Adrenal gland (tissue), 12 donors: ENCODE data around the gene BSPRY. TPM values are rescaled to one million over a fixed set of nuclear protein-coding genes. Genes with fewer than 3 reads are reported as not detected.

Source experiments
- DNase-seq, 7 donors: peaks; one replicate each; pipeline ENCODE4 v3.0.0-alpha.2; 2019 to 2020
- H3K27ac ChIP-seq, 5 donors: fragments of 200-600 bp; sonication (generic) in 4 of 5; 1 replicate in 3 of 5; 2 replicates in 2 of 5; pipeline versions ENCODE4 v1.5.1 to v1.8.0; 2016 to 2020; ENCODE audit warnings: mild to moderate bottlenecking in 1 of 5
- H3K27me3 ChIP-seq: fragments of 200-600 bp; 2 replicates; pipeline ENCODE4 v1.8.0; 2021
- H3K36me3 ChIP-seq, 2 donors: fragments of 200-600 bp; replicated peaks in 1 of 2; 1 replicate in 1 of 2; 2 replicates in 1 of 2; pipeline versions ENCODE4 v1.5.1 to v1.8.0; 2018 to 2022
- H3K4me1 ChIP-seq, 2 donors: fragments of 200-600 bp; replicated peaks in 1 of 2; 1 replicate in 1 of 2; 2 replicates in 1 of 2; pipeline versions ENCODE4 v1.5.1 to v1.8.0; 2018 to 2021
- H3K4me3 ChIP-seq, 4 donors: fragments of 200-600 bp; sonication (generic) in 3 of 4; one replicate each; pipeline ENCODE4 v1.5.1; 2016 to 2018
- H3K9me3 ChIP-seq, 3 donors: fragments of 200-600 bp; sonication (generic) in 1 of 3; replicated peaks in 1 of 3; 1 replicate in 2 of 3; 2 replicates in 1 of 3; pipeline versions ENCODE4 v1.5.1 to v1.8.0; 2016 to 2021
- POLR2A ChIP-seq, 2 donors: fragments of 450-650 bp; IDR thresholded peaks; one replicate each; pipeline ENCODE4 v1.6.1; 2017; ENCODE audit warnings: antibody characterized with exemption in 2 of 2, mild to moderate bottlenecking in 2 of 2, moderate library complexity in 1 of 2
- WGBS, 4 donors: extraction: QIAGEN DNeasy Blood & Tissue Kit in 2 of 4; methylation state at CpG; one replicate each; pipeline versions ENCODE4 v1.1.5 to v1.1.7; 2013 to 2017; 5-methylcytosine and 5-hydroxymethylcytosine counted together
- intact Hi-C, 2 donors: fragments of 100-400 bp; cut with DNase I; formaldehyde crosslinking; loops; one replicate each; pipeline versions ENCODE4 v1.14.1 to v1.15.0; 2022 to 2023
- polyA plus RNA-seq, 3 donors: library from polyadenylated mRNA; stranded (reverse); fragments of 200-250 nt in 2 of 3; fragments of 350-450 nt in 1 of 3; fragmentation: Illumina TruSeq in 1 of 3; extraction: RNeasy Lipid Tissue Mini Kit (QIAGEN cat#74804) in 1 of 3; gene quantifications; one replicate each; pipeline ENCODE4 v1.2.3, GENCODE V29; 2013 to 2014
- total RNA-seq, 9 donors: library from RNA; depleted of rRNA in 4 of 9; stranded (reverse); fragments of >200 nt in 4 of 9; fragments of 120-200 nt in 1 of 9; fragmentation: NEBNext Ultra II Directional in 1 of 9; extraction: Animal tissue kit (Norgen Biotek cat#: 25700) in 1 of 9; gene quantifications; one replicate each; pipeline versions ENCODE4 v1.1.0 to v1.2.4, GENCODE V29; 2013 to 2023
- TF ChIP-seq, protein P1 (sequence below), 6 experiments: fragments of 450-650 bp in 4 of 6; fragments of 200-600 bp in 2 of 6; sonication (generic) in 1 of 6; IDR thresholded peaks; 1 replicate in 5 of 6; 2 replicates in 1 of 6; pipeline versions ENCODE4 v1.5.1 to v1.8.0; 2016 to 2021; ENCODE audit warnings: antibody characterized with exemption in 6 of 6, mild to moderate bottlenecking in 2 of 6, moderate library complexity in 1 of 6
- donor health status: healthy with polysubstance abuse.
- donor health status: Bipolar disorder and iron deficiency.
- donor health status: DM: yes; HTN: yes; CAD: no.
- donor health status: DM: no; HTN: no; CAD: no.
- donor health status: DM: no; HTN: no; CAD: no.
- donor health status: DM: yes; HTN: yes; CAD: no.

The BSPRY gene
- total and polyA plus RNA-seq, 12 donors: 0.89 to 18.6 (median 3.7) TPM

DNA sequence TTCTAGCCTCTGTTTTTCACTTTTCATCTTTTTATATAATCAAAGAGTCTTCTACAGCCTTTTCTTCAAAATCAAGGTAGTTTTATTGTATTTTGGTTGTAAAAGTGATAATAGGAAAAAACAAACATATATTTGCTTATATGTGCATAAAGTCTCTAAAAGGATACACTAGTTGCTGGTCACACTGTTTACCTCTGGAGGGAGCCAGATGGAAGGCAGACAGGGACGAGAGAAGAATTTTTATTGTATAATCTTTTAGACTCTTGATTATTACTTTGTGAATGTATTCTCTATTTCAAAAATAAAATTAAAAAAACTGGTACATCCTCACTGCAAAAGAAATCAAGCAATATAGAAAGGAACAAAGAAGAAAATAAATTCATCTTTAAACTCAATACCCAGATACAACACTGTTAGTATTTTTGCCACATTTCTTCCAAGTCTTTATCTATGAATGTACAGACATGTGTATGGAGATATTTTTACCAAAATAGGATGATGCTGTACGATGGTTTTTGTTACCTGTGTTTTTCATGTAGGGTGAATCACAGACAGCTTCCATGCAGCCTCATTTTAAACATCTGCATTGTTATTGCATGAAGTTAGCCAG, 40.0 kb upstream of the BSPRY start:
- Histone ChIP-seq H3K36me3 (no peaks in the 10 kb centered on the region), H3K4me3 (no peak overlapping the region), H3K4me1 (peaks cover 0 to 9% of the 10 kb centered on the region in 2 donors), H3K27ac (no peak overlapping the region), H3K27me3 (no peaks in the 10 kb centered on the region), H3K9me3 (no peaks in the 10 kb centered on the region)
- WGBS, 4 donors: 3 to 6% (median 5%) methylated on average over 2 of the region's 2 CpGs
- no peak for TF ChIP-seq POLR2A (IDR thresholded peaks at IDR 0.05)
- TF ChIP-seq, protein P1, sequence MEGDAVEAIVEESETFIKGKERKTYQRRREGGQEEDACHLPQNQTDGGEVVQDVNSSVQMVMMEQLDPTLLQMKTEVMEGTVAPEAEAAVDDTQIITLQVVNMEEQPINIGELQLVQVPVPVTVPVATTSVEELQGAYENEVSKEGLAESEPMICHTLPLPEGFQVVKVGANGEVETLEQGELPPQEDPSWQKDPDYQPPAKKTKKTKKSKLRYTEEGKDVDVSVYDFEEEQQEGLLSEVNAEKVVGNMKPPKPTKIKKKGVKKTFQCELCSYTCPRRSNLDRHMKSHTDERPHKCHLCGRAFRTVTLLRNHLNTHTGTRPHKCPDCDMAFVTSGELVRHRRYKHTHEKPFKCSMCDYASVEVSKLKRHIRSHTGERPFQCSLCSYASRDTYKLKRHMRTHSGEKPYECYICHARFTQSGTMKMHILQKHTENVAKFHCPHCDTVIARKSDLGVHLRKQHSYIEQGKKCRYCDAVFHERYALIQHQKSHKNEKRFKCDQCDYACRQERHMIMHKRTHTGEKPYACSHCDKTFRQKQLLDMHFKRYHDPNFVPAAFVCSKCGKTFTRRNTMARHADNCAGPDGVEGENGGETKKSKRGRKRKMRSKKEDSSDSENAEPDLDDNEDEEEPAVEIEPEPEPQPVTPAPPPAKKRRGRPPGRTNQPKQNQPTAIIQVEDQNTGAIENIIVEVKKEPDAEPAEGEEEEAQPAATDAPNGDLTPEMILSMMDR (IDR thresholded peaks at IDR 0.05): peak; percentile 51 to 78 (median 74)
- intact Hi-C loops: loop anchor here in 1 of 2 donors (10.0 kb wide), 1 partner anchor 95 kb away; the partner anchor contains the start of gene ALAD
- peak; percentile 32 to 65 (median 44) for DNase-seq

- no peaks in the 10 kb centered on the region for H3K27me3 ChIP-seq
- 29 to 51% (median 31%) methylated on average over 3 of the region's 3 CpGs for WGBS, 4 donors
- H3K9me3 ChIP-seq: no peaks in the 10 kb centered on the region
- peak overlapping the region in 4 of 5 donors; percentile 12 to 74 (median 36) for H3K27ac ChIP-seq
- peak; percentile 23 to 77 (median 63) for DNase-seq
- H3K4me3 ChIP-seq: no peak overlapping the region
- TF ChIP-seq, protein P1 (IDR thresholded peaks at IDR 0.05): no peak
- no peak for TF ChIP-seq POLR2A (IDR thresholded peaks at IDR 0.05)
- intact Hi-C loops: loop anchor here in 1 of 2 donors (5.0 kb wide), 1 partner anchor 97 kb away; no protein-coding TSS in a partner anchor
- no peaks in the 10 kb centered on the region for H3K36me3 ChIP-seq
- H3K4me1 ChIP-seq: peaks cover 0 to 9% of the 10 kb centered on the region in 2 donors
Observed at GRCh38 chr9:113310538-113310937, 38.8 kb upstream of the BSPRY start.

DNA sequence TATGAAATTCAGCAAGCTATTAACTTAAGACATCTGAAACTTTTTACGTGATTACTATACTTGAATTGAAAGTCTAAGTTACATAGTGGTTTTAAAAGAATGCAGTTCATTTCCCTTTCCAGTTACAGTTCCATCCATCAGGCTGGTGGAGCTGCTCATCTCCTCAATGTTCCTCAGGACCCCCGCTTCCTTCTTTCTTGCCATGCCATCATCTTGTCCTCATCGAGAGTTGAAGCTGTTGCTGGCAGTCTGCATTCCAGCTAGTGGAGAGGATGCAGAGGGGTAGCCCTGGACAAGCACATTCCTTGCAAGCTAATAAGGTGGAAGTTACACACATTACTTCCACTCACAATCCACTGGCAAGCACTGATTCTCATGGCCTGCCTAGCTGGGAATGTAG, 37.4 kb upstream of the BSPRY start:
- WGBS, 4 donors: 91 to 100% (median 92%) methylated on average over 3 of the region's 3 CpGs
- no peaks in the 10 kb centered on the region for H3K27me3 ChIP-seq
- DNase-seq: no peak
- peaks cover 0 to 9% of the 10 kb centered on the region in 2 donors for H3K4me1 ChIP-seq
- H3K36me3 ChIP-seq: peaks cover 0 to 5% of the 10 kb centered on the region in 2 donors
- H3K4me3 ChIP-seq: no peak overlapping the region
- TF ChIP-seq POLR2A (IDR thresholded peaks at IDR 0.05): no peak
- TF ChIP-seq, protein P1 (IDR thresholded peaks at IDR 0.05): no peak
- H3K9me3 ChIP-seq: no peaks in the 10 kb centered on the region
- intact Hi-C loops: loop anchor here in 1 of 2 donors (5.0 kb wide), 1 partner anchor 95 kb away; no protein-coding TSS in a partner anchor
- no peak overlapping the region for H3K27ac ChIP-seq

- no peak for DNase-seq
- H3K27ac ChIP-seq: no peak overlapping the region
- H3K27me3 ChIP-seq: no peaks in the 10 kb centered on the region
- WGBS, 4 donors: 81 to 87% (median 83%) methylated on average over 5 of the region's 5 CpGs
- no peak overlapping the region for H3K4me3 ChIP-seq
- peaks cover 0 to 11% of the 10 kb centered on the region in 2 donors for H3K36me3 ChIP-seq
- TF ChIP-seq POLR2A (IDR thresholded peaks at IDR 0.05): no peak
- TF ChIP-seq, protein P1 (IDR thresholded peaks at IDR 0.05): no peak
- H3K4me1 ChIP-seq: peaks cover 0 to 9% of the 10 kb centered on the region in 2 donors
- intact Hi-C loops: loop anchor here in 1 of 2 donors (5.0 kb wide), 1 partner anchor 94 kb away; no protein-coding TSS in a partner anchor
- no peaks in the 10 kb centered on the region for H3K9me3 ChIP-seq
Observed at GRCh38 chr9:113313261-113313660, 36.1 kb upstream of the BSPRY start.
